Neural cell (in vitro differentiated cells): Measurements from ENCODE around the gene LPA. TPM values are rescaled to one million over a fixed set of nuclear protein-coding genes. Genes with fewer than 3 reads are reported as not detected.
"Not testable (repeated sequence)": the region's sequence is repeated elsewhere in the genome, so short reads cannot be mapped to it uniquely, and the experiment has no call there.

Source experiments
- H2AFZ ChIP-seq: fragments of 200-600, 300-800 bp; sonication (generic), shearing (Covaris generic); 2 replicates; pipeline ENCODE4 v1.6.0; 2014; ENCODE audit warnings: low read depth, mild to moderate bottlenecking, antibody characterized with exemption, low read length, moderate library complexity
- H3F3A ChIP-seq: fragments of 200-600 bp; shearing (Covaris generic); 2 replicates; pipeline ENCODE4 v1.6.1; 2016; ENCODE audit warnings: mild to moderate bottlenecking, moderate library complexity, mixed read lengths, antibody characterized with exemption, low read length; ENCODE audit not compliant: insufficient read depth, poor library complexity, severe bottlenecking
- H3K27ac ChIP-seq: fragments of 200-600, 300-800 bp; sonication (generic), shearing (Covaris generic); 2 replicates; pipeline ENCODE4 v1.5.1; 2014; ENCODE audit warnings: mild to moderate bottlenecking, low read length, moderate library complexity
- H3K27me3 ChIP-seq: fragments of 300-800, 200-600 bp; sonication (generic), shearing (Covaris generic); 2 replicates; pipeline ENCODE4 v1.6.0; 2014; ENCODE audit warnings: mild to moderate bottlenecking, low read depth, low read length, moderate library complexity; ENCODE audit not compliant: insufficient read depth
- H3K36me3 ChIP-seq: fragments of 300-800, 200-600 bp; sonication (generic), shearing (Covaris generic); 2 replicates; pipeline ENCODE4 v1.5.1; 2014; ENCODE audit warnings: mild to moderate bottlenecking, antibody characterized with exemption, low read length, moderate library complexity; ENCODE audit not compliant: insufficient read depth
- H3K4me2 ChIP-seq: fragments of 300-800, 200-600 bp; sonication (generic), shearing (Covaris generic); 2 replicates; pipeline ENCODE4 v1.6.0; 2014; ENCODE audit warnings: mild to moderate bottlenecking, low read length
- H3K4me3 ChIP-seq: fragments of 300-800, 200-600 bp; sonication (generic), shearing (Covaris generic); 2 replicates; pipeline ENCODE4 v1.5.1; 2014; ENCODE audit warnings: mild to moderate bottlenecking, low read length, moderate library complexity
- H3K79me2 ChIP-seq: fragments of 200-600 bp; shearing (Covaris generic); replicated peaks from 2 replicates; pipeline ENCODE4 v1.6.0; 2014; ENCODE audit warnings: mild to moderate bottlenecking, low read length, moderate library complexity; ENCODE audit not compliant: insufficient read depth
- H3K9ac ChIP-seq: fragments of 300-800, 200-600 bp; sonication (generic), shearing (Covaris generic); 2 replicates; pipeline ENCODE4 v1.6.1; 2016; ENCODE audit warnings: mild to moderate bottlenecking, low read length, mixed read lengths
- H3K9me2 ChIP-seq: fragments of 200-600 bp; shearing (Covaris generic); 2 replicates; pipeline ENCODE4 v1.6.1; 2016; ENCODE audit warnings: mild to moderate bottlenecking, low read length, mixed read lengths; ENCODE audit not compliant: insufficient read depth
- H3K9me3 ChIP-seq: fragments of 200-600, 300-800 bp; sonication (generic), shearing (Covaris generic); 2 replicates; pipeline ENCODE4 v1.6.1; 2016; ENCODE audit warnings: mild to moderate bottlenecking, mixed run types, low read length, moderate library complexity, mixed read lengths
- H4K20me1 ChIP-seq: fragments of 200-600 bp; shearing (Covaris generic); 2 replicates; pipeline ENCODE4 v1.6.1; 2016; ENCODE audit warnings: mild to moderate bottlenecking, mixed run types; ENCODE audit not compliant: insufficient read depth
- CTCF ChIP-seq: fragments of 450-650 bp; IDR thresholded peaks from 2 replicates; pipeline ENCODE4 v1.5.1; 2014; ENCODE audit warnings: antibody characterized with exemption, mild to moderate bottlenecking, moderate library complexity; ENCODE audit not compliant: poor library complexity, severe bottlenecking
- EP300 ChIP-seq: fragments of 450-650 bp; conservative IDR thresholded peaks from 2 replicates; pipeline ENCODE4 v1.6.1; 2014; ENCODE audit warnings: antibody characterized with exemption, mild to moderate bottlenecking, moderate library complexity; ENCODE audit not compliant: poor library complexity, severe bottlenecking
- EZH2 ChIP-seq: fragments of 200-600, 300-800 bp; shearing (Covaris generic), sonication (generic); IDR thresholded peaks from 2 replicates; pipeline ENCODE4 v1.6.1; 2014; ENCODE audit warnings: antibody characterized with exemption, low read length, borderline replicate concordance, mild to moderate bottlenecking; ENCODE audit not compliant: insufficient read depth, poor library complexity, severe bottlenecking
- MXI1 ChIP-seq: fragments of 450-650 bp; conservative IDR thresholded peaks from 2 replicates; pipeline ENCODE4 v1.6.1; 2014; ENCODE audit warnings: antibody characterized with exemption, mild to moderate bottlenecking; ENCODE audit not compliant: poor library complexity, severe bottlenecking
- POLR2AphosphoS5 ChIP-seq: IDR thresholded peaks from 2 replicates; pipeline ENCODE4 v1.6.1; 2012
- RAD21 ChIP-seq: fragments of 450-650 bp; conservative IDR thresholded peaks from 2 replicates; pipeline ENCODE4 v1.6.1; 2014; ENCODE audit warnings: antibody characterized with exemption, mild to moderate bottlenecking, moderate library complexity
- SMC3 ChIP-seq: fragments of 450-650 bp; conservative IDR thresholded peaks from 2 replicates; pipeline ENCODE4 v1.6.1; 2014; ENCODE audit warnings: antibody characterized with exemption, mild to moderate bottlenecking, moderate library complexity; ENCODE audit not compliant: poor library complexity
- TAF1 ChIP-seq: IDR thresholded peaks from 2 replicates; pipeline ENCODE4 v1.6.1; 2012; ENCODE audit warnings: low read depth
- polyA plus RNA-seq: library from polyadenylated mRNA; depleted of rRNA; stranded (reverse); fragments of >200 nt; gene quantifications from 2 replicates; pipeline ENCODE4 v1.2.3, GENCODE V29; 2014
- TF ChIP-seq, protein P1 (sequence below): IDR thresholded peaks from 2 replicates; pipeline ENCODE4 v1.6.1; 2012; ENCODE audit warnings: borderline replicate concordance

The LPA gene
- polyA plus RNA-seq, 1 donor from 2014 or later: not detected

DNA sequence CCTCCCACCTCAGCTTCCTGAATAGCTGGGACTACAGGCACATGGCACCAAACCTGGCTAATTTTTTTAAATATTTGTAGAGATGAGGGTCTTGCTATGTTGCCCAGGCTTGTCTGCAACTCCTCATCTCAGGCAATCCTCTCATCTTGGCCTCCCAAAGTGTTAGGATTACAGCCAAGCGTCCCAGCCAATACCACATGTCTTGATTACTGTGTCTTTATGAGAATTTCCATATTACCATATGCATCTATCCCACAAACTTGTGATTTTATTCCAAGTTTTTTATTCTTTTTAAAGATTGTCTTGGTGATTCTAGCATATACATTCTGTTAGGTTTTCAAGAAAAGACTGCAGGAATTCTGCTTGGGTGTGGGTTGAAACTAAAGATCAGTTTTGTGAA, 82.7 kb downstream of the LPA start:
- Histone ChIP-seq H3K9ac (no peak overlapping the region), H3K9me3 (no peaks in the 10 kb centered on the region), H2AFZ (no peak overlapping the region), H3K9me2 (no peaks in the 10 kb centered on the region), H3K27ac (no peak overlapping the region), H3K27me3 (no peaks in the 10 kb centered on the region), H3K4me2 (no peak overlapping the region), H3K36me3 (no peaks in the 10 kb centered on the region), H3K4me3 (no peak overlapping the region), H3K79me2 (no peaks in the 10 kb centered on the region), H3F3A (no peaks in the 10 kb centered on the region), H4K20me1 (no peaks in the 10 kb centered on the region)
- TF ChIP-seq EP300 (no peak), TAF1 (no peak), CTCF (no peak), SMC3 (no peak), POLR2AphosphoS5 (no peak), EZH2 (no peak), RAD21 (no peak)
- TF ChIP-seq, protein P1, sequence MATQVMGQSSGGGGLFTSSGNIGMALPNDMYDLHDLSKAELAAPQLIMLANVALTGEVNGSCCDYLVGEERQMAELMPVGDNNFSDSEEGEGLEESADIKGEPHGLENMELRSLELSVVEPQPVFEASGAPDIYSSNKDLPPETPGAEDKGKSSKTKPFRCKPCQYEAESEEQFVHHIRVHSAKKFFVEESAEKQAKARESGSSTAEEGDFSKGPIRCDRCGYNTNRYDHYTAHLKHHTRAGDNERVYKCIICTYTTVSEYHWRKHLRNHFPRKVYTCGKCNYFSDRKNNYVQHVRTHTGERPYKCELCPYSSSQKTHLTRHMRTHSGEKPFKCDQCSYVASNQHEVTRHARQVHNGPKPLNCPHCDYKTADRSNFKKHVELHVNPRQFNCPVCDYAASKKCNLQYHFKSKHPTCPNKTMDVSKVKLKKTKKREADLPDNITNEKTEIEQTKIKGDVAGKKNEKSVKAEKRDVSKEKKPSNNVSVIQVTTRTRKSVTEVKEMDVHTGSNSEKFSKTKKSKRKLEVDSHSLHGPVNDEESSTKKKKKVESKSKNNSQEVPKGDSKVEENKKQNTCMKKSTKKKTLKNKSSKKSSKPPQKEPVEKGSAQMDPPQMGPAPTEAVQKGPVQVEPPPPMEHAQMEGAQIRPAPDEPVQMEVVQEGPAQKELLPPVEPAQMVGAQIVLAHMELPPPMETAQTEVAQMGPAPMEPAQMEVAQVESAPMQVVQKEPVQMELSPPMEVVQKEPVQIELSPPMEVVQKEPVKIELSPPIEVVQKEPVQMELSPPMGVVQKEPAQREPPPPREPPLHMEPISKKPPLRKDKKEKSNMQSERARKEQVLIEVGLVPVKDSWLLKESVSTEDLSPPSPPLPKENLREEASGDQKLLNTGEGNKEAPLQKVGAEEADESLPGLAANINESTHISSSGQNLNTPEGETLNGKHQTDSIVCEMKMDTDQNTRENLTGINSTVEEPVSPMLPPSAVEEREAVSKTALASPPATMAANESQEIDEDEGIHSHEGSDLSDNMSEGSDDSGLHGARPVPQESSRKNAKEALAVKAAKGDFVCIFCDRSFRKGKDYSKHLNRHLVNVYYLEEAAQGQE: no peak

DNA sequence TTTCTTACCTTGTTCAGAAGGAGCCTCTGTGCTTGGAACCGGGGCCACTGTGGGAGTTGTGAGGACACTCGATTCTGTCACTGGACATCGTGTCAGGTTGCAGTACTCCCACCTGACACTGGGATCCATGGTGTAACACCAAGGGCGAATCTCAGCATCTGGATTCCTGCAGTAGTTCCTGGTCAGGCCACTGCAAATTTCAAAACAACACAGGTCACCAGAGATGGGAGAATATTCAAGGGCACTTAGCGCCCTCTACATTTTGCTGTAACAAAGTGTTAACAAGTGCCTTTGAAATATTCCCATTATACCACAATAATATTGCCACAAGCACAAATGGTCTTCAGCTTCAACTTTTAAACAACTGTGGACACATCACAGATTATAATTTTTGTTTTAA, 85.6 kb downstream of the LPA start:
- H2AFZ ChIP-seq, H3F3A ChIP-seq: not testable (repeated sequence)

GRCh38 chr6:160573943-160574342, 90.1 kb downstream of the LPA start:
- Histone ChIP-seq H3K9ac (no peak overlapping the region), H3K36me3 (no peaks in the 10 kb centered on the region), H4K20me1 (no peaks in the 10 kb centered on the region), H3K27ac (no peak overlapping the region), H3F3A (no peaks in the 10 kb centered on the region), H3K4me3 (no peak overlapping the region), H3K27me3 (no peaks in the 10 kb centered on the region), H3K4me2 (no peak overlapping the region), H3K79me2 (no peaks in the 10 kb centered on the region), H3K9me3 (no peaks in the 10 kb centered on the region), H2AFZ (no peak overlapping the region), H3K9me2 (no peaks in the 10 kb centered on the region)
- TF ChIP-seq CTCF: no peak
- no peak for TF ChIP-seq MXI1
- TF ChIP-seq TAF1: no peak
- TF ChIP-seq EZH2: no peak
- no peak for TF ChIP-seq SMC3
- TF ChIP-seq RAD21: no peak
- TF ChIP-seq POLR2AphosphoS5: no peak
- TF ChIP-seq, protein P1: no peak
- TF ChIP-seq EP300: no peak

More for the DNA sequence above, 85.6 kb downstream of the LPA start:
- not testable (repeated sequence) for H3K9me3 ChIP-seq, H3K79me2 ChIP-seq, H3K9ac ChIP-seq, H3K27ac ChIP-seq, H3K36me3 ChIP-seq, H3K27me3 ChIP-seq, H3K4me2 ChIP-seq, H3K4me3 ChIP-seq, H4K20me1 ChIP-seq, H3K9me2 ChIP-seq
